Testis (tissue), 2 donors: Measurements from ENCODE around the gene RASGRF1.

Source experiments
- CTCF ChIP-seq, 3 experiments: fragments of 450-650 bp in 2 of 3; fragments of 200-600 bp in 1 of 3; sonication (generic) in 1 of 3; IDR thresholded peaks; one replicate each; pipeline ENCODE4 v1.5.1; 2016 to 2019; ENCODE audit warnings: antibody characterized with exemption in 3 of 3, mild to moderate bottlenecking in 2 of 3, moderate library complexity in 1 of 3
- POLR2A ChIP-seq: fragments of 450-650 bp; IDR thresholded peaks from one replicate; pipeline ENCODE4 v1.6.1; 2017; ENCODE audit warnings: antibody characterized with exemption, mild to moderate bottlenecking, moderate library complexity

GRCh38 chr15:79031201-79031600 is 59.4 kb downstream of the RASGRF1 start:
- no peak for TF ChIP-seq CTCF (IDR thresholded peaks at IDR 0.05)
- no peak for TF ChIP-seq POLR2A
